GM12878 (cell line): Measurements from ENCODE around the gene ITGA8. TPM values are rescaled to one million over a fixed set of nuclear protein-coding genes. Genes with fewer than 3 reads are reported as not detected.

Experiments
- ATAC-seq: fragments of 200-7000 bp; cut with Tn5 transposase; 3 replicates; pipeline ENCODE4 v1.9.1; 2020; ENCODE audit warnings: mild to moderate bottlenecking, moderate library complexity
- BruUV-seq: library from RNA; stranded (reverse); fragments of 400-500 nt; replicated peaks from 2 replicates; lab custom pipeline; 2021; lab: Mats Ljungman, UMichigan
- CTCF ChIA-PET: fragments of 300-600 bp; sonication (Branson Sonifier 250); formaldehyde crosslinking; extraction: SDS; loops from one replicate; lab custom pipeline; 2021; ENCODE audit warnings: inconsistent platforms; lab: Yijun Ruan, JAX
- POLR2A ChIA-PET: fragments of 350-600 bp; formaldehyde crosslinking; extraction: SDS; loops from one replicate; lab custom pipeline; 2021; ENCODE audit warnings: inconsistent platforms; lab: Charles Lee
- RAD21 ChIA-PET: fragments of 300-600 bp; sonication (Branson Sonifier 250); formaldehyde crosslinking; loops from one replicate; lab custom pipeline; 2023; ENCODE audit warnings: antibody characterized with exemption; ENCODE audit not compliant: unreplicated experiment; lab: Charles Lee
- SMC1A ChIA-PET: fragments of 300-600 bp; sonication (Branson Sonifier 250); formaldehyde crosslinking; loops from one replicate; lab custom pipeline; 2023; ENCODE audit not compliant: unreplicated experiment, uncharacterized antibody; lab: Charles Lee
- DNase-seq: peaks from one replicate; pipeline ENCODE4 v3.0.0-alpha.2; 2011; ENCODE audit warnings: low read depth, low spot score
- FAIRE-seq: peaks from 3 replicates; lab custom pipeline; 2011; peaks lifted over from hg19 to GRCh38; lab: Jason Lieb, UNC
- H2AFZ ChIP-seq: 2 replicates; pipeline ENCODE4 v1.6.0; 2011; ENCODE audit warnings: low read depth, low read length, control low read depth; ENCODE audit not compliant: control insufficient read depth
- H3K27ac ChIP-seq: 2 replicates; pipeline ENCODE4 v1.5.1; 2011; ENCODE audit warnings: control low read depth; ENCODE audit not compliant: control insufficient read depth, insufficient read depth
- H3K27me3 ChIP-seq, 2 experiments: replicated peaks in 1 of 2; 2 replicates each; pipeline versions ENCODE4 v1.6.0 to v1.6.1; 2011; ENCODE audit warnings: low read length in 1 of 2; ENCODE audit not compliant: control insufficient read depth in 2 of 2, insufficient read depth in 2 of 2
- H3K36me3 ChIP-seq, 2 experiments: 2 replicates each; pipeline ENCODE4 v1.5.1; 2011; ENCODE audit warnings: low read length in 1 of 2; ENCODE audit not compliant: control insufficient read depth in 2 of 2, insufficient read depth in 2 of 2
- H3K4me1 ChIP-seq: 2 replicates; pipeline ENCODE4 v1.6.1; 2011; ENCODE audit warnings: mild to moderate bottlenecking, low read length, moderate library complexity, mixed read lengths; ENCODE audit not compliant: control insufficient read depth, insufficient read depth
- H3K4me2 ChIP-seq: 2 replicates; pipeline ENCODE4 v1.6.0; 2011; ENCODE audit warnings: control low read depth; ENCODE audit not compliant: control insufficient read depth, insufficient read depth
- H3K4me3 ChIP-seq: fragments of 200-600 bp; sonication (generic); 2 replicates; pipeline ENCODE4 v1.5.1; 2016
- H3K79me2 ChIP-seq: 2 replicates; pipeline ENCODE4 v1.6.0; 2011; ENCODE audit warnings: low read length; ENCODE audit not compliant: control insufficient read depth, insufficient read depth
- H3K9ac ChIP-seq: 2 replicates; pipeline ENCODE4 v1.8.0; 2011; ENCODE audit warnings: low read length, control low read depth, mixed read lengths; ENCODE audit not compliant: control insufficient read depth, insufficient read depth
- H3K9me3 ChIP-seq: replicated peaks from 3 replicates; pipeline ENCODE4 v1.5.1; 2011; ENCODE audit warnings: mild to moderate bottlenecking, low read length; ENCODE audit not compliant: control insufficient read depth, insufficient read depth
- H4K20me1 ChIP-seq: 2 replicates; pipeline ENCODE4 v1.6.0; 2011; ENCODE audit not compliant: control insufficient read depth, insufficient read depth
- CEBPB ChIP-seq, 2 experiments: fragments of 150-350 bp in 1 of 2; IDR thresholded peaks; 2 replicates each; pipeline ENCODE4 v1.6.1; 2012 to 2014; ENCODE audit warnings: low read depth in 2 of 2, low read length in 2 of 2, borderline replicate concordance in 1 of 2, inconsistent platforms in 1 of 2
- CREM ChIP-seq: IDR thresholded peaks from 2 replicates; pipeline ENCODE4 v1.6.1; 2014; ENCODE audit warnings: antibody characterized with exemption, low read depth
- DPF2 ChIP-seq: fragments of 450-650 bp; IDR thresholded peaks from 2 replicates; pipeline ENCODE4 v1.6.1; 2017; ENCODE audit warnings: mild to moderate bottlenecking
- EED ChIP-seq: sonication (generic); IDR thresholded peaks from 2 replicates; pipeline ENCODE4 v1.6.1; 2016; ENCODE audit warnings: antibody characterized with exemption, low read depth
- GATAD2B ChIP-seq: fragments of 450-650 bp; conservative IDR thresholded peaks from 2 replicates; pipeline ENCODE4 v1.6.1; 2017; ENCODE audit warnings: low read depth, mild to moderate bottlenecking, moderate library complexity
- HDAC6 ChIP-seq: fragments of 200-600 bp; sonication (generic); IDR thresholded peaks from one replicate; pipeline ENCODE4 v1.8.0; 2017; ENCODE audit warnings: antibody characterized with exemption; ENCODE audit not compliant: unreplicated experiment
- JUND ChIP-seq: IDR thresholded peaks from 2 replicates; pipeline ENCODE4 v1.6.1; 2012; ENCODE audit warnings: low read depth, mild to moderate bottlenecking, low read length, improper control_type of control experiment, moderate library complexity
- MXI1 ChIP-seq: fragments of 150-350 bp; IDR thresholded peaks from 2 replicates; pipeline ENCODE4 v1.6.1; 2011; ENCODE audit warnings: low read depth, mild to moderate bottlenecking, inconsistent platforms, low read length, improper control_type of control experiment
- RFX5 ChIP-seq: IDR thresholded peaks from 2 replicates; pipeline ENCODE4 v1.6.1; 2011; ENCODE audit warnings: low read depth, low read length, improper control_type of control experiment
- TCF12 ChIP-seq: IDR thresholded peaks from 2 replicates; pipeline ENCODE4 v1.6.1; 2011; ENCODE audit warnings: low read depth, mild to moderate bottlenecking, low read length
- WRNIP1 ChIP-seq: IDR thresholded peaks from 2 replicates; pipeline ENCODE4 v1.6.1; 2011; ENCODE audit warnings: low read depth, low read length, improper control_type of control experiment, borderline replicate concordance
- YBX1 ChIP-seq: fragments of 450-650 bp; IDR thresholded peaks from 2 replicates; pipeline ENCODE4 v1.6.1; 2016; ENCODE audit warnings: antibody characterized with exemption
- ZNF274 ChIP-seq: IDR thresholded peaks from one replicate; pipeline ENCODE4 v1.8.0; 2011; ENCODE audit not compliant: insufficient read length, insufficient read depth
- WGBS: methylation state at CpG from one replicate; pipeline ENCODE4 v1.1.6; 2016; ENCODE audit warnings: low lambda C conversion rate; ENCODE audit not compliant: insufficient replicate concordance, insufficient coverage; ENCODE audit errors: missing lambda C conversion rate; 5-methylcytosine and 5-hydroxymethylcytosine counted together
- in situ Hi-C: fragments of 300-500 bp; cut with MboI; formaldehyde crosslinking; loops from 9 replicates; pipeline ENCODE4 v1.14.3; 2018; ENCODE audit warnings: mixed read lengths
- intact Hi-C: fragments of 100-400 bp; cut with micrococcal nuclease; formaldehyde crosslinking; loops from one replicate; pipeline ENCODE4 v1.14.2; 2022; ENCODE audit not compliant: unreplicated experiment
- polyA plus RNA-seq, 11 experiments: library from polyadenylated mRNA; depleted of rRNA in 4 of 11; unstranded in 6 of 11; stranded (reverse) in 5 of 11; fragments of >200 nt; fragmentation: Nextera tagmentation in 4 of 11; fragmentation: Illumina TruSeq in 1 of 11; extraction: Ambion mirVana in 4 of 11; extraction: Trizol in 1 of 11; gene quantifications; 1 replicate in 1 of 11; 2 replicates in 10 of 11; pipeline versions ENCODE4 v1.2.1 to v1.2.3, GENCODE V29; 2011 to 2016; ENCODE audit warnings: inconsistent platforms in 2 of 11, missing spikeins in 2 of 11, low read depth in 1 of 11
- total RNA-seq, 4 experiments: library from RNA; depleted of rRNA in 3 of 4; stranded (reverse); fragments of >200 nt in 3 of 4; fragmentation: Illumina TruSeq in 1 of 4; extraction: Trizol in 1 of 4; gene quantifications; 2 replicates each; pipeline versions ENCODE4 v1.2.1 to v1.2.3, GENCODE V29; 2013 to 2021

ITGA8 gene
- total and polyA plus RNA-seq, 10 of the 15 experiments (the other 5 are each of a cell fraction or from before 2014, with no cell fraction given), result 0.03 TPM; not detected in 9

- Histone ChIP-seq H3K9ac (no peak overlapping the region), H3K4me3 (no peak overlapping the region), H3K36me3 (no peaks in the 10 kb centered on the region), H4K20me1 (no peaks in the 10 kb centered on the region), H3K27me3 (peaks cover 0 to 2% of the 10 kb centered on the region in 2 experiments; a peak in 2 of 4 replicates), H3K4me1 (no peaks in the 10 kb centered on the region), H3K4me2 (no peak overlapping the region), H3K27ac (no peak overlapping the region), H3K9me3 (no peaks in the 10 kb centered on the region), H3K79me2 (no peaks in the 10 kb centered on the region), H2AFZ (no peak overlapping the region)
- 0% methylated on average over 2 of the region's 2 CpGs for WGBS
- ATAC-seq, result no peak
- ChIA-PET POLR2A (no interaction called here), CTCF (interaction anchor here (0.9 to 1.7 kb wide), 4 partner anchors 9 to 296 kb away, joined by 3 to 4 read pairs (median 4); no protein-coding TSS in a partner anchor), RAD21 (no interaction called here), SMC1A (no interaction called here)
- BruUV-seq, result no TSS peak
- FAIRE-seq, result no peak
- intact Hi-C loops (loop anchor here (5.0 kb wide), 1 partner anchor 132 kb away; no protein-coding TSS in a partner anchor), in situ Hi-C loops (loop anchor here (5.0 kb wide), 1 partner anchor 292 kb away; no protein-coding TSS in a partner anchor)
- TF ChIP-seq CREM (no peak), CEBPB (IDR thresholded peaks at IDR 0.05; ENCODE audit: borderline replicate concordance in 1 of 2, low read depth in 2 of 2, low read length in 2 of 2) (no peak), HDAC6 (no peak), JUND (no peak), YBX1 (no peak), MXI1 (no peak), DPF2 (no peak), RFX5 (no peak)
- no peak for DNase-seq
Measured at GRCh38 chr10:15724683-15725082, 5.0 kb upstream of the ITGA8 start.

GRCh38 chr10:15723803-15724202 lies 4.1 kb upstream of the ITGA8 start:
- SMC1A ChIA-PET, result no interaction called here

More at GRCh38 chr10:15723803-15724202, 4.1 kb upstream of the ITGA8 start:
- no peaks in the 10 kb centered on the region for H3K79me2 ChIP-seq
- FAIRE-seq (no peak), ATAC-seq (no peak), DNase-seq (no peak)
- in situ Hi-C loops, result no loop called here
- ChIA-PET CTCF (no interaction called here), POLR2A (no interaction called here), RAD21 (no interaction called here)
- no peaks in the 10 kb centered on the region for H3K36me3 ChIP-seq
- intact Hi-C loops, result no loop called here
- no peaks in the 10 kb centered on the region for H4K20me1 ChIP-seq
- H3K27me3 ChIP-seq, result peaks cover 4 to 6% of the 10 kb centered on the region in 2 experiments; a peak in 3 of 4 replicates
- H3K4me2 ChIP-seq, result no peak overlapping the region
- WGBS, result 42% methylated on average over 4 of the region's 4 CpGs
- no peaks in the 10 kb centered on the region for H3K9me3 ChIP-seq
- no TSS peak for BruUV-seq
- H2AFZ ChIP-seq, result no peak overlapping the region
- no peaks in the 10 kb centered on the region for H3K4me1 ChIP-seq
- H3K27ac ChIP-seq, result no peak overlapping the region
- no peak overlapping the region for H3K4me3 ChIP-seq
- H3K9ac ChIP-seq, result no peak overlapping the region
- TF ChIP-seq TCF12 (no peak), EED (no peak), ZNF274 (no peak), GATAD2B (no peak), WRNIP1 (no peak)
- TF ChIP-seq, all 136 proteins: peak for 0
